Activated CD8-positive, alpha-beta memory T cell treated with anti-CD3 and anti-CD28 coated beads for 36 hours (primary cell): Measurements from ENCODE around the gene KRT78. TPM values are rescaled to one million over a fixed set of nuclear protein-coding genes. Genes with fewer than 3 reads are reported as not detected.

Experiments
- CTCF ChIA-PET: fragments of 350-600 bp; sonication (Branson Sonifier 250); formaldehyde crosslinking; loops from one replicate; lab custom pipeline; 2021; ENCODE audit warnings: antibody characterized with exemption; lab: Charles Lee
- POLR2A ChIA-PET: fragments of 350-600 bp; sonication (Branson Sonifier 250); formaldehyde crosslinking; loops from one replicate; lab custom pipeline; 2021; ENCODE audit warnings: antibody characterized with exemption; lab: Charles Lee
- total RNA-seq, 2 experiments: library from RNA; stranded (reverse); gene quantifications; one replicate each; pipeline ENCODE4 v1.2.3, GENCODE V29; 2021

KRT78 gene
- total RNA-seq, 2 experiments from 2014 or later: not detected

DNA sequence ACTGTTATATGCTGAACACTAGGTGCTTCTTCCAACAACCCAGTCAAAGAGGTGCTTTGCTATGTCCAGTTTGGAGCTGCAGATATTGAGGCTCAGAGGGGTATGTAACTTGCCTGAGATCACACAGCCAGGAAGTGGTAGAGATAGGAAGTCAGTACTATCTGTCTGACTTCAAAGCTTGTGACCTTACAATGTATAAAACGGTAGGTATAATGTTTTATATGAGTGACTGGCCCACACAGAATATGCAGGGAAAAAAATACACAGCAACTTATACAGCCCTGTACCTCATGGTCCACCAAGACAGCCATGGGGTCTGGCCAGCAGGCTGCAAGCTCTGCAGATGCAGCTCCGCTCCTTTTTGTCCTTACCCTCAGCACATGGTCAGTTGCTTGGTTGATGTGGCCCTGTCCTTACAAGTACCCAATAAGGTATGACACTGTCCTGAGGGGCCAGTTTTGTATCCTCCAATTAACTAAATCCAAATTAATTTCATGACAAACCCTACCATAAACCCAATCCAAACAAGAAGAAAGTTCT, 31.0 kb downstream of the KRT78 start:
- CTCF ChIA-PET: no interaction called here
- POLR2A ChIA-PET: no interaction called here

- ChIA-PET CTCF (no interaction called here), POLR2A (no interaction called here)
These were observed 31.6 kb downstream of the KRT78 start for GRCh38 chr12:52817003-52817698.

DNA sequence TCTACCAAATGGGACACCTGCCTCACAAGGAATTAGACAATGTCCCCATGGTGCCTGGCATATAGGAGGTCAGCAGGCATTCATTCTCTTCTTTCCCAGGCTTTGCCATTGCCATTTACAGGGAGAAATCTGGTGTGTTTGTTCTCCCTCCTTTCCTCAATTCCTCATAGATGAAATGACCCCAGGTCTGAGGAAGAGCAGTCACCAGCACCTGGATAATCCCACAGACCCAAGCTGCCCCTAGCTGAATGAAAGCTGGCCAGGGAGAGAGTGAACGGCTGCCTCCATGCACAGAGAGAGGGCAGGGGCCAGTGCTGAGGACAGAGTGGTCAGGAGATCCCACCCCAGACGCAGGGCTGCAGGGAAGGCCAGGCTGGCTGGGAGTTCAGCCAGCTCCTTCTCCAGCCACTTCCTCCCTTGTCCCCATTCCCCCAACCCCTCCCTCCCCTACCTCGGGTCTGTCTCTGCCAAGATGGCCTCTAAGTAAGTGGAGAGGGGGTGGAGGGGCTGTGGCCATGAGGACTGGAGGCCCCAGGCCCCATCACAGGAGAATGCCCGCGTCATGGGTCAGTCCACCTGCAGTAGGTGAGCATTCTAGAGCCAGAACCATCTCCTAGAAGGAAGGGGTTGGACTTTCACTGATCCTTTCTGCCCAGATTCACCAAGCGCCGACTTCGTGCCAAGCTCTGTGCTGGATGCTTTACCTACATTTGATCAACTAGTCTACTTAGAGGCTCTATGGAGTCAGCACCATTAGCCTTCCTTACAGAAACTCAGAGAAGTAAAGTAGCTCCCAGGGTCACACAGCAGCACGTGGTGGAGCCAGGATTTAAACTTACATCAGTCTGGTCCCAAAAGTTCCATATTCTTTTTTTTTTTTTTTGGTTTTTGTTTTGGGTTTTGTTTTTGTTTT, 32.9 kb downstream of the KRT78 start:
- ChIA-PET POLR2A (no interaction called here), CTCF (interaction anchor here (0.5 kb wide), 1 partner anchor 222 kb away, joined by 3 read pairs; no protein-coding TSS in a partner anchor)

- CTCF ChIA-PET: interaction anchor here (0.5 kb wide), 1 partner anchor 221 kb away, joined by 3 read pairs; no protein-coding TSS in a partner anchor
- POLR2A ChIA-PET: no interaction called here
These were observed 33.6 kb downstream of the KRT78 start for GRCh38 chr12:52815161-52815560.

GRCh38 chr12:52814710-52815155, 34.1 kb downstream of the KRT78 start:
- ChIA-PET POLR2A (no interaction called here), CTCF (no interaction called here)

- ChIA-PET CTCF (interaction anchor here (1.9 kb wide), 1 partner anchor 65 kb away, joined by 5 read pairs; no protein-coding TSS in a partner anchor), POLR2A (no interaction called here)
These were observed 34.7 kb downstream of the KRT78 start, which contains the start of gene KRT4 for GRCh38 chr12:52813885-52814709. Gene KRT4 (minus strand): TSS chr12:52814116. CDS start chr12:52814058, 58 bp downstream.

GRCh38 chr12:52813203-52813819, 35.5 kb downstream of the KRT78 start:
- ChIA-PET CTCF (interaction anchor here (1.9 kb wide), 1 partner anchor 66 kb away, joined by 5 read pairs; no protein-coding TSS in a partner anchor), POLR2A (no interaction called here)

DNA sequence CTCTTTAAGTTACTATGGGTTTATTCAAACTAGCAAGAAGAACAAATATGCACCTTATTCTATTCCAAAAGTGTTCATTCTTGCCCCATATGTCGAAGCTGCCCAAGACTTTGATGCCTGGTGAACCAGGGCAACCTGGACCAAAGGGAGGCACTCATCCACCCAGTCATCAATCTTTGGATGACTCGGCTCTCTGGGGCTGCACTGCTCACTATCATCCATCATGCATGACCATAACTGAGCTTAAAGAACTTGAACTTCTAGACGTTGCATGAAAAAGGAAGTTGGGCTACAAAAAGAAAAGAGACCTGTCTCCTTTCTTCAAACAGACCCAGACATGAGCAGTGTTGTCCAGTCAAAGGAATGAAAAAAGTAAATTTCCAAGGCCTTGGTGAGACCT, 36.0 kb downstream of the KRT78 start:
- ChIA-PET POLR2A (interaction anchor here (0.6 kb wide), 1 partner anchor 57 kb away, joined by 3 read pairs; no protein-coding TSS in a partner anchor), CTCF (interaction anchor here (1.9 kb wide), 1 partner anchor 66 kb away, joined by 5 read pairs; no protein-coding TSS in a partner anchor)

- ChIA-PET POLR2A (no interaction called here), CTCF (no interaction called here)
These were observed 36.8 kb downstream of the KRT78 start for GRCh38 chr12:52812073-52812400.

DNA sequence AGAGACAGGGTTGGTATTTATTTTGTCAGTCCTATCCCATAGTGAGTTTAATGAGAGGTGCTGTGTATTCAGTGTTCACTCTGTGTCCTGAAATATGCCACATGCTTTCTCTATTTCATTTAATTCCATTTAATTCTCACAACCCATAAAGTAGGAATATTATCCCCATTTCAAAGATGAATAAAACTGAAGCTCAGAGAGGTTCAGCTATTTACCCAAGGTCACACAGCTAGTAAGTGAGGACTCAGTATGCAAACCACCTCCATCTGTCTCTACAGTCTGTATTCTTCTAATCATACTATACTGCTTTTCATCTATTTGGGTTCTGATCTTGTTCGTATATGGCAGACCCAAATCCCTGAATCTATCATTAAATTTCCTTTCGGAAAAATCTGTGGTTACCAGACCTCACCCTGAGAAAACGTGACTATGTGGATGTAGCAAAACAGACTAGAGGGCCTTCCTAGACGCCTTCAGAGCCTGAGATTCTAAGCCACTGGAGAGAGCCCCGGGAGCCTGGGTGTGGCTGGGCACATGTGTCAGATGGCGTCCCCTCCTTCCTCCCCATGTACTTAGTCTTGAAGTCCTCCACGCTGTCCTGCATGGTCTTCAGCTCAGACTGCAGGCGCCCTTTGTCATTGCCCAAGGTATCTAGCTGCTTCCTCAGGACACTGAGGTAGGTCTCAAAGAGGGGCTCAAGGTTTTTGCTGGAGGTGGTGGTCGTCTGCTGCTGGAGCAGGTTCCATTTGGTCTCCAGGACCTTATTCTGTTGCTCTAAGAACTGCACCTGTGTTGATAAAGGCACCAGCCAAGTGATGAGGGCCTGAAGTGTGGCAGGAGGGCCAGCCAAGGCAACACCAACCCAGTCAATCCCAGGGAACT, 37.4 kb downstream of the KRT78 start:
- CTCF ChIA-PET: no interaction called here

DNA sequence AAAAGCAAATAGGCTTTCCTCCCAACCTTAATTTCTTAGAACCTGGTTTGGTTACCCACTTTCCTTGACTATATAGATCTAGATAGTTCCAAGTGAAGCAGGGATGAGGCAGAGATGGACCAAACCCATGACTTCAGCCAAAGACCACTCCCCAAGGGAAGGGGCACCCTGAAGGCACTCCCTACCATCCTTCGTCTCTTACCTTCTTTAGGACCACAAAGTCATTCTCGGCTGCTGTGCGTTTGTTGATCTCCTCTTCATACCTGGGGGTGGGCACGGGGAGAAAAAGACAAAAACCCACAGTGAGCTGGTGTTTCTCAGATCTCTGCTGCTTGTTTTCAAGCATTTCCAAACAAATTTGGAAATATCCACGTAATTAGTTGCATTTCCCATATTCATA, 38.2 kb downstream of the KRT78 start:
- POLR2A ChIA-PET: no interaction called here

More for the DNA sequence above, 37.4 kb downstream of the KRT78 start:
- POLR2A ChIA-PET: no interaction called here

DNA sequence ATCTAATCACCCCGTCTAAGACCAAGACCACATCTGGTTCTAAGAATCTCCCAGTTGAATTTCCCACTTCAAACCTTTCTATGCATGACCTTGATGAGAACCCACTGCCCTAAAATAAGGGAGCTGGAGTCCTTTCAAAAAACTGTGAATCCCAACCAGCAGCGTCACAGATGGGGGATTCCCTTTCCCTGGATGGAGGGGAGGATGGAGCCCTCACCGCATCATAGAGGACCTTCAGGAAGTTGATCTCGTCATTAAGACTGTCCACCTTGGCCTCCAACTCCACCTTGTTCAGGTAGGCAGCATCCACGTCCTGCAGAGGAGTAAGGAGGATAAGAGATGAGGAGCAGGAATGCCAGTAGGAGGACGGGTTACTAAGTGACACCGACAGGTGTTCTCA, 39.6 kb downstream of the KRT78 start:
- POLR2A ChIA-PET: no interaction called here
- CTCF ChIA-PET: interaction anchor here (0.5 kb wide), 1 partner anchor 231 kb away, joined by 3 read pairs; no protein-coding TSS in a partner anchor

More for the DNA sequence above, 38.2 kb downstream of the KRT78 start:
- CTCF ChIA-PET: no interaction called here

- POLR2A ChIA-PET: no interaction called here
- CTCF ChIA-PET: no interaction called here
These were observed 40.1 kb downstream of the KRT78 start for GRCh38 chr12:52808573-52809160.

DNA sequence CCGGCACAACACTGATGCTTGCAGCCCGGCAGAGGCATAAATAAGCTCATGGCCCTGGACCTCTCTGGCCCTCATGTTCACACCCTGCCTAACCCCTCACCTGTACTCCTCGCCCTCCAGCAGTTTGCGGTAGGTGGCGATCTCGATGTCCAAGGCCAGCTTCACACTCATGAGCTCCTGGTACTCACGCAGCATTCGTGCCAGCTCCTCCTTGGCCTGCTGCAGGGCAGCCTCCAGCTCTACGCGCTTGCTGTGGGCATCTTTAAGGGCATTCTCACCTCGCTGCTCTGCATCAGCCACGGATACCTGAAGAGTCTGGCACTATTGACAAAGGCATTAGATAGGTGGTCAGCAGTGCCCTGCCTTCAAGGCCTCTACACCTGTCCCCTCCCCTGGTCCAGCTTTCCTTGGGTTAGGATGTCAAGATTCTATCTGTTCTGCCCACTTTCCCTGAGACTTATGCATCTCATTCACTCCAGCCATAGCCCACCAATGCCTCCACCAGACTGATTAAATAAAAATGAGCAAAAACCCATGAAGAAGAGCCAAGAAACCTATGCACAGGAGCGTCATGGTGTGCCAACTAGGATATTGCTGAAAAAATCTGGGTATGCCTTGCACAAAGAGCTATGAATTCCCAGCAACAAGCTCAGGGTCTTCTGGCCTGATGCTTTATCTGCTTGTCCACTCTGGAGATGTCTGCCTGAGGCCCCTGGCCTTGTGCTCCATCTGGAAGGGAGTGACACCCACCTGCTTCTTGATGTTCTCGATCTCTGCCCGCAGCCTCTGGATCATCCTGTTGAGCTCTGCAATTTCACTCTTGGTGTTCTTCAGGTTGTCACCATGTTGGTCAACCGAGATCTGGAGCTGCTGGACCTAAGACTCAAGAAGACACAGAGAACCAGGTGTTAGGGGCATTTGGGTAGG, 41.0 kb downstream of the KRT78 start:
- POLR2A ChIA-PET: no interaction called here
- CTCF ChIA-PET: interaction anchor here (0.6 kb wide), 1 partner anchor 18 kb away, joined by 3 read pairs; no protein-coding TSS in a partner anchor

- POLR2A ChIA-PET: no interaction called here
- CTCF ChIA-PET: no interaction called here
These were observed 41.8 kb downstream of the KRT78 start for GRCh38 chr12:52806821-52807543.
